Measurements from ENCODE around the gene ROR1.

The ROR1 gene

DNA sequence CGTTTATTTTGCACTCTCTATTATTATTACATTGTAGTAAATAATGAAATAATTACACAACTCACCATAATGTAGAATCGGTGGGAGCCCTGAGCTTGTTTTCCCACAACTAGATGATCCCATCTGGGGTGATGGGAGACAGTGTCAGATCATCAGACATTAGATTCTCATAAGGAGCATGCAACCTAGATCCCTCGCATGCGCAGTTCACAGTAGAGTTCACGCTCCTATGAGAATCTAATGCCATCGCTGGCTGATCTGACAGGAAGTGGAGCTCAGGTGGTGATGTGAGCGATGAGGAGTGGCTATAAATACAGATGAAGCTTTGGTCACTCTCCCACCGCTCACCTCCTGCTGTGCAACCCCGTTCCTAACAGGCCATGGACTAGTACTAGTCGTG lies 112.1 kb downstream of the ROR1 start:
- DNase-seq (ENCODE audit: low spot score): no peak

DNA sequence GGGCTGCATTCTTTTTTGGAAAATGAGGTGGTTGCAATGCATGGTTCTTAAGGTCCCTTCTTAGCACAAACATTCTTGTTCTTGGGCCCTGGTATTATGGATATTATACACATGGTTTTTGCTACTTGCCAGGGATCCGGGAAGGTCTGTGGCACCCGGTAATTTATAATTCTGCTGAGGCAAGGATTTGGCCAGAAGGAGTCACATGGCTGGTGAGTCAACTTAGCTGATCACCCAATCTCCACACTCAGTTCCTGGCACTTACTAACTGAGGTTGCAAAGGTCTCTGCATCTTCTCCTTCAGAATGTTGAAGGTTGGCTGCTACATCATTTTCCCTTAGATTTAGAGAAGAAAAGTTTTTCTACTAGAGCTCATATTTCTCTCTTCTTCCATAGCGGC lies 112.5 kb downstream of the ROR1 start:
- no peak for DNase-seq (ENCODE audit: low spot score)

DNA sequence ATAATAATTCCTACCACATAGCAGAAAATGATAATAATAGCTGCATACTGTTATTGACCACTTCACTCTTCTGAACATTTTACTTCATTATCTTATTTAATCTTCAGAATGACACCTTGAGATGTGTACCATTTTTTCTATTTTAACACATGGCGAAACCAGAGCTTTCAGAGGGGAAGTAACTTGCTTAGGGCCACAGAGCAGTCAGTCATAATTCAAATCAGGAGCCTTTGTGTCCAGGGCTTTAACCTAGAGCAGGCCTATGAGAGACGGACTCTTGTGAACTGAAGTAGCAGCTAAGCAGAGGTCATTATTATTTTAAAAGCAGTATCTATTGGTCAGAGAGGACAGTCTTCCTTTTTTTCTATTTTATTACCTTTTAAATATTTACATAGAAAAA lies 114.0 kb downstream of the ROR1 start:
- DNase-seq (ENCODE audit: low spot score): no peak

DNA sequence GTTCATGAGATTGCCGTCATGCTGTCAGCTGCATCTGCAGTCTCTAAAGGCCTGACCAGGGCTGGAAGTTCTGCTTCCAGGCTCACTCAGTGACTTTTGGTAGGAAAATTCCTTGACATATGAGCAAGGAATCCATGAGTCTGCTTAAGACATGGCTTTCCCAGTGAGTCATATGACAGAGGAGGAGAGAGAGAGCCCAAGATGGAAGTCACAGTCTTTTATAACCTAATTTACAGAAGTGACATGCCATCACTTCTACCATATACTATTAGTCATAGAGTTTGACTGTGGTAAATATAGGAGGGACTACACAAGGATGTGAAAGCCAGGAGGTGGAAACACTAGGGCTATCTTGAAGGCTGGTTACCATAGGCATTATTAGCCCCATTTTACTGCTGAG lies 115.2 kb downstream of the ROR1 start:
- peak; percentile 89 for DNase-seq (ENCODE audit: low spot score)

DNA sequence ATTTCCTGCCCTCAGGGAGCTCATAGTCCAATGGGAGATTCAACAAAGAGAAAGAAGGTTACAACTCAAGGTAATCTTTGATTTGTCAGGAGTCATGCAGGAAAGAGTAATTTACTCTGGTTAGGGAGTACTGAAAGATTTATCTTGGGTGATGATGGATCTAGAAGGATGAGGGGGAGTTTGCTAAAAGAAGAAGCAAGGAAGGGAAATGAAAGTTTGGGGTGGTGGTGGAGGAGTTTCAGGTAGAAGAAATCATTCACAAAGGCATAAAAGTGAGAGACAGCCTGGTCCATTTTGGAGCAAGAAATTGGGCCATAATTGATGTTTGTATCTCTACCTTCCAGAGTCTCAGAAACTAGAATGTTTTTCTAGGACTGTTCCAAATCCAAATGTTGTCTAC lies 116.7 kb downstream of the ROR1 start:
- DNase-seq (ENCODE audit: low spot score): no peak

DNA sequence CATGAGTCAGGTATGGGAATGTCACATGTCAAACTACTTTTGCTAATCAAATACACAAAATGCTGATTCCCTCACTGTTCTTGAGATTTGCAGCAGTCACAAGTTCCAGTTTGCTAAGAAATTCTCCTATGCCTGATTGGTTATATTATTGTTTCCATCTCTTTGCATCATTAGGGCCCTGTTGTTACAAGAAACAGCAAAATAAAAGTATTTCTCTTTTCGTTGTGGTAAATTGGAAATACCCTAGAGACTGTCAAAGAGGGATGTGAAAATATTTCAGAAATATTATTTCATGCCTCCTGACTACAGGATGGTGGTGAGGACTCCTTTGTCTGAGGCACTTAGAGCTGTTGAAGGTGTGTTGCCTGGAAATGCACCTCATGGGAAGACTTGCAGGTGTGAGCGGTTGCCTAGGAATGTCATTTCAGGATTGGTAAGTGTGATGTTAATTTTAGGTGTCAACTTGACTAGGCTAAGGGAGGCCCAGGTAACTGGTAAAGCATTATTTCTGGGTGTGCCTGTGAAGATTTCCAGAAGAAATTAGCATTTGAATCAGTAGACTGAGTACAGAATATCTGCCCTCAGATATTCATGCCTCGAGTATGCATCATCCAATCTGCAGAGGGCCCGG lies 117.4 kb downstream of the ROR1 start:
- DNase-seq (ENCODE audit: low spot score): peak; percentile 67

DNA sequence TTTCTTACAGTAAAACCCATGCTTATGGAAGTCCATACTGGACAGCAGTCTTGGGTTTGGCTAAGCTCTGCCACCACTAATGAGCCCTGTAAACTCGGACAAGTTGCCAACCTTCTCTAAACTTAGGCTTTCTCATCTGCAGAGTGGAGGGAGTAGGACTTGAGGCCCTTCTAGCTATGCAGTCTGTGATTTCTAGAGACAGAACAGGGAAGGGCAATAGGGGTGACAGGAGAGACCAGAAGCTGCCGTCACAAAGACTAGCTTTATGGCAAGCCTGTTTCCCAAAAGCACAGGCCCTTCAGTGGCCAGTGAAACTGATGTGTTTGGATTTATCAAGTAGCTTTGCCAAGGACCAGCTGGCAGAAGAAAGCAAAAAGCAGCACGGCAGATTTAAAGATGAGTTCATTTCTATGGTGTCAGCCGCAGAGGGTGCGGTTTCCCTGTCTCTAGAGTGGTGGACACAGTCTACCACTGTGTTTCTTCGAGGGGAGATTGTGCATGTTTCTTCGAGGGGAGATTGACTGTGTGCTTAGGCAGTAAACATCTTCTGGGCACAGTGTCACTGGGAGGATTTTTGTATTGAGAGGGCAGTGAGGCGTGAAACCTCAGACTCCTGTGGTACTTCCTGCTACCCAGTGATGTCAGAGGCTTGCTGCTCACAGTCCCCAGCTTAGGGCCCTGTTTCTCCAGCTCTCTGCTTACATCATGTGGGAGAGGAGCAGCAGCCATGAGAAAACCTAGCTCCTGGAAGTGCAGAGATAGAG lies 119.0 kb downstream of the ROR1 start:
- DNase-seq (ENCODE audit: low spot score): peak; percentile 94

DNA sequence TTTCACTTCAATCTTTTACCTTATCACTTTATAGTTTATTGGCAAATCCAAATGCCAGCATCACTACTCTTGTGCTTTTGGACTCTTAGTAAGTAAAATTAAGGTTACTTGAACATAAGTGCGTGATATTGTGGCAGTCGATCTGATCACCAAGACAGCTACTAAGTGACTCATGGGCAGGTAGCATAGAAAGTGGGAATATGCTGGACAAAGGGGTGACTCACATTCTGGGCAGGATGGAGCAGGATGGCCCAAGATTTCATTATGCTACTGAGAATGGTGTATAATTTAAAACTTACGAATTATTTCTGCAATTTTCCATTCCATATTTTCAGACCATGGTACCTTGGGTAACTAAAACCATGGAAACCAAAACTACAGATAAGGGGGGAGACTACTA lies 120.2 kb downstream of the ROR1 start:
- DNase-seq (ENCODE audit: low spot score): peak; percentile 84

DNA sequence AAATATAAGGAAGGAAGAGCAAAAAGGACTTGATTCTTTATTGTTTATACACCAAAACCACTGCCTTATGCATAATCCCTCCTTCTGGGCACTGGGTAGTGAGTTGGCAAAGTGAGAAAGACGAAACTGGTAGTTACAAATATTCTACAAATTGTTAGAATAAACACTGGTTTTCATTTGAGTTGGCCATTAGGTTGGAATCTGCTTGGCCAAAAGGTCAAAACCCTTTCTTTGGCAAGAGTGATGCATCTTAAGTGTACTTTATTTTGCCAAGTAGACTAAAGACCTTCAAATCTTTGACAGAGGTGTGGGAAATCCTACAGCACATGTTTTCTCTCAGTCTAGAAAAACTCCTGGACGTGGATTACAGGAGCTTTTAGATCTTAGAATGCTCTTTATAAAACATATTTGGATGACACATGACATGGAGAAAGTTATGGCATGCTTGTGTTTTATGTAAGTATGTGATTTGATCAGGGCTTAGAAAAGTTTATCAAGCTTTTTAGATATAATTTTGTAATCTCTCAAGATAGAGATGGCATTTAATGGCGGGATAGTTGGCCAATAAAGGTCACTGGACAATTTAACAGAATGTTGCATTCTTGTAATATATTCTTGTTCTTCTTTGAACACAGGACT lies 120.9 kb downstream of the ROR1 start:
- no peak for DNase-seq (ENCODE audit: low spot score)

DNA sequence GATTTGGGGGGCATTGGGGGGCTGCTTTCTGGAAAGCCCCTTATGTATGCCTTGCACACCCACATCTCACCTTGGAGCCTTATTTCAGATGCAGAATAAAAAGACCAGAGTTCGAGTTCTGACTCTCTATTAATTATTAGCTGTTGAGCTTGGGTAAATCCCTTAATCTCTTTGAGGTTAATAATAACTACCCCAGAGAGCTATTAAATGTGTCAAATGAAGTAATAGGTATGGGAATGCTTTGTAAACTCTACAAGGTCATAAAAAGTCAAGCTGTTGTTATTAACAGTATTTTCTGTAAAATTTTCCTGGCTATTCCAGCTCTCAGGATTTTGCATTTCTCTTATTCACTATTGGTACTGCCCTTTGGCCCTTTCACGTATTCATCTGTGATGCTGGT lies 122.9 kb downstream of the ROR1 start:
- no peak for DNase-seq (ENCODE audit: low spot score)

DNA sequence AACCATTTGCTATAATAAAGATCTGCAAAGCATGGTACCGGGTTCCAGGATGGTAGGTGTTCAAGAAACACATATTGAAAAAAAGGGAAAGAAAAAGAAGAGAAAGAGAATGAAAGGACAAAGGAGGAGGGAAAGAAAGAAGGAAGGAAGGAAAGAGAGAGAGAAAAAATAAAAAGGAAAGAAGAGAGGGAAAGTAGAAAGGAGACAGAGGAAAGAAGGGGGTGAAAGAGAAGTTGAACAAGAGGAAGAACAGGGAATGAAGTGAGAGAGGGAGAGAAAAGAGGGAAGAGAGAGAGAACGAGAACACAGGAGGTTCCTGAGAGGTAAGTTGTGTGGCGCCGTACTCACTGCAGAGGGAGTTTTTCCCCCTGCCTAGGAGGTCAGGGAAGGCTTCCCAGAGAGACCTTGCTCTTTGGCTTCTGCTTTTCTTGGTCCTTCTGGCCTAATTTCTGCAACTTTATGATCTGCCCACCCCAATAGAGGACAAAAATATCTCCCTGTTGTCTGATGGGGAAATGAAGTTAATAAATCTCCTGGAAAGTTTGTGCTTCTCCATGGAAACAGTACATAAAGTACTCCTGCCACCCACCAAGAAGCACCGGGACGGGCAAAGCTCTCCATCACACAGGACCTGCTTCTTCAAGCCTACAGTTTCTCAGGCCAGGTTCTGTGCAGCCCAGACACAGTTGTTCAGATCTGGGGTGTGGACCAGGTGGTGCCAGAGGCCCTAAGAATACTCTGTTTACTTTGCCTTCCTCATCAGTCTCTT lies 124.8 kb downstream of the ROR1 start:
- no peak for DNase-seq (ENCODE audit: low spot score)

DNA sequence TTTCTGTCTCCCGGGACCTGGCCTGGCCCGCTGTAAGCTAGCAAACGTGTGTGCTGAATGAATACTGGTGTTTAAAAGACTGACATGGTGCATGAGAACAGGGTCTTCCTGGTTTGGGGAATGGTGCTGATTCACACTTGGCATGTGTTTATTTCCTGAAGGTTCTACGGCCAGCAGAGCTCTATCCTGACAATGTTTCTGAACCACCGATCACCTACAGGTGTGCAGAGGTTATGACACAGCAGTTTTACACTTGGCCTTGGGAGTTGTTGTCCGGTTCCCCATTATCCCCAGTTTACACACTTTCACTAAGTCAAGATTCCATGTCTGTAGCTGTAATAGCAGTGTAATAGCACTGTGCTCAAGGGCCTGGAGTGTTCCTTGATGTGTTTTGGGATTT lies 127.3 kb downstream of the ROR1 start:
- DNase-seq (ENCODE audit: low spot score): peak; percentile 20

DNA sequence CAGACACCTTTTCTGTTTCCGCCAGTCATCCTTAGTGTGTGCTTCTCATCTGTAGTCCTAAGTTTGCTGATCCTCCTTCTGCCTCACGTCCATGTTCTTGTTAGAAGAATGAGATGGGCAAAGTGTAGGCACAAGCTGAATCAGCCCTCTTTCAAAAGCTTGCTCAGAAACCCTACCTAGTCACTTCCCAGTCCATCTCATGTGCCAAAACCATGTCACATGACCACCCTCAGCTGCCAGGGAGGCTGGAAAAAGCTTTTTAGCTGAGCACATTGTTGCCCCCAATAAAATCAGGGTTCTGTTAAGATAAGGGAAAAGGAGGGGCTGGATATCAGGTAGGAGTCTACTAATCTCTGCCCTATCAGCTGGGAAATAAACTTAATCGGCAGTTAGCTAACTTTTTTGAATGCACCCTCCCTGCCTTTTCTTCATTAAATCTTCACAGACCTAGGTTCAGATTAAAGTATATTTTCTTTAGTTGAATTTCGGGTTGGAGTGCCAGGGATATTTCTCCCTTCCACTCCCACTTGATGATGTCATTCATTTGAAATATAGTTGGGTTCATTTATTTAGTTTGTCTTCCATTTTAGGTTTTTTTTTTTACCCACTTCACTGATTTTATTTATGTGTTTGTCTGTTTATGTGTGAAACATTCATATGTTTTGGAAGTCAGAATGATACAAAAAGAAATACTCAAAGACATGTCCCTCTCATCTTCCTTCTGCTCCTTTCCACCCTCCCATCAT lies 129.2 kb downstream of the ROR1 start:
- peak; percentile 40 for DNase-seq (ENCODE audit: low spot score)

DNA sequence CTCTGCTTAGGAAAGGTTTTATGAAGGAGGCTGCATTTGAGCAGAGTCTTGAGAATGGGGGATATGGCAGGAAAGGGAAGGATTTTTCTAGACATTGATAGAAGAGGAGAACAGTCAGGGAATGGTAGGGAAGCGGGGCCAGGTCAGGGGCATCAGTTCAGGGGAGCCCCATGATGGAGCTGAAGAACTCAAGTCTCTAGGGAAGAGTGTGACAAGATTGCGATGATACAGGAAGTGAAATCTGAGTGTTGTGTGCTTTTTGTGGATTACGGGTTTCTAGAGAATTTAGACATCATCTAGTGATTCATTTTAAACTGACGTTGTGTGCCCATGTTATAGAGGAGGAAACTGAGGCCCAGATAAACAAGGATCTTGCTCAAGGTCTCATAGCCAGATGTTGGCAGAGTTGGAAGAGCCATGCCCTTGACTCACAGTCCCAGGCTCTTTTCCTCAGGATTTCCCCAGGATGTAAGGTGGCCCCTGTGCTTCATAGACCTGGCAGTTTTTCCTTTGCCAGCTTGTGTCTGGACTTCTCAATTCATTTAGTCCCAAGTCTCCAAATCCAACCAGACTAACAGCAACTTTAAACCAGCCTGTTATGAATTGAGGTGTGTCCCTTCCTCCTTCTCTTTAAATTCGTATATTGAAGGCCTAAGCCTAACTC lies 130.3 kb downstream of the ROR1 start:
- DNase-seq (ENCODE audit: low spot score): no peak

DNA sequence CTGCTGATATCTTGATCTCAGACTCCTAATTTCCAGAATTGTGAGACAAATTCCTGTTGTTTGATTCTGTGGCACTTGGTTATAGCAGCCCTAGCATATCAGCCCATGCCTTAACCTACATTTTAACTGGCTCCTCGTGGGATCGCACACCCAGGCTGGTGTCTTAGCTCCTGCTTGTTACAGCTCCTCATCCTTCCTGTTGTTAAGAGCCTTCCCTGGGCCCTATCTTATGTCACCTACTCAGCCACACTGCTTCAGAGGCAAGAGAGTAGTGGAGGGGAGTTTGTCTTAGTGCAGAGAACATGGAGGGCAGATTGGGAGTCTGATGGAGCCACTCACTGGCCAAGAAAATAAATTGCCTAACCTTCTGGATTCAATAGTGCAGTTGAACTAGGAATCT lies 131.0 kb downstream of the ROR1 start:
- no peak for DNase-seq (ENCODE audit: low spot score)

DNA sequence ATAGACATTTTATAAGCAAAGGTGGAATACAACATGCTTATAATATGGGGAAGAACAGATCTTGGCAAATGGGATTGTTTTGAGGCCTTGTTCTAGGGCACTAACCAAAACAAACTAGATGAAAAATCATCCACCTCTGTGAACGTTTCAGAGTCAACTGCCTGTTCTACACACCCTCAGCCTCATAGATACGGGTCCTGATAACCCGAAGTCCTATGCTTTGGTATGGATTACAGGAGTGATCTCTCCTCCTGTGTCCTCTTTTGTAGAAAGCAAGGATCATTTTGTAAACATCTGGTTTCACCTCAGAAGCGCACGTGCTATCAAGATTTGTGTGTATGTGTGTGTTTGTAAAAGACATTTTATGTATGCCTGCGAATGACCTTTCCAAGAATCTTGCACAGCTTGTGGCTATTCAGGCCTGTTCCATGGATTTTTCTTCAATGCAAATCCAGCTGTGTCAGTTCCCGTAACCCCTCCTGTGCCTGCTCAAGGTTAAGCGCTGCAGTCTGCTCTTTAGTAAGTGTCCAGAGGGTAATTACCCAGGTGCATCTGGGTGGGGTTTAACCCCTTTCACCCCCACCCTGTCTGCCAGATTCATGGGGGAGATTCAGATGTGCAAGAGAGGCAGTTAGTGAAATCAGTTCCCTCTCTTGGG lies 132.4 kb downstream of the ROR1 start:
- no peak for DNase-seq (ENCODE audit: low spot score)

DNA sequence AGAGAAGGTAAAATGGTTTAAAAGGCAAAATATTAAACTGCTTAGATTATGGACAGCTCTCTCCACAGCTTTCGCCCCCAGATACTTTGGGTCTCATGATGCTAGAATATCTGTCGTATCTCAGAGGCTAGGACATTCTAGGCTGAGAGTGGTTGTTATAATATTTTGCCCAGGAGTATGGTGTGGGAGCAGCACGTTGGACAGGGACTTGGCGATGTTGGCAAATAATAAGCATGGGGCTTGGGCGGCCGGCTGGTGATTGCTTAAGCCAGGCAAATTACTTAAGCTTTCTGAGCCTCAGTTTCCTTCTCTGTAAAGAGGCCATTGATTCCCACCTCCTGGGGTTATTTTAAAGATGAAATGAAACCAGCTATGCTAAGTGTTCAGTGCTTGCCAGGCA lies 133.2 kb downstream of the ROR1 start:
- no peak for DNase-seq (ENCODE audit: low spot score)

DNA sequence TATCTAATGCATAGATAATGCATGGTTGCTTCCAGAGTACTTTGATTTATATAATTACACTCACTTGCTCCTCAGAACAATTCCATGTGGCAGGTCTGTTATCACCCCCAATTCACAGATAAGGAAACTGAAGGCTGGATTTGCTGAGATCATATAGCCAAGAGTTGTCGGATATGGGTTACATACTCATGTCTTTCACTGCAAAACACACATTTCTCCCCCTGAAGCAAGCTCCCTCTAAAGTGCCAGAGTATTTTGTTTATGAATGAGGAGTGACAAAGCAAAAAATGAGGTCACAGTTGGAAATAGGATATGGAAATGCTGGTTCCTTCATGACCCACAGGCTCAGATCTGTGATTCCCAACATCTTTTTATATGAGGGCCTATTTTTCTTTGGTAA lies 134.2 kb downstream of the ROR1 start:
- DNase-seq (ENCODE audit: low spot score): no peak

DNA sequence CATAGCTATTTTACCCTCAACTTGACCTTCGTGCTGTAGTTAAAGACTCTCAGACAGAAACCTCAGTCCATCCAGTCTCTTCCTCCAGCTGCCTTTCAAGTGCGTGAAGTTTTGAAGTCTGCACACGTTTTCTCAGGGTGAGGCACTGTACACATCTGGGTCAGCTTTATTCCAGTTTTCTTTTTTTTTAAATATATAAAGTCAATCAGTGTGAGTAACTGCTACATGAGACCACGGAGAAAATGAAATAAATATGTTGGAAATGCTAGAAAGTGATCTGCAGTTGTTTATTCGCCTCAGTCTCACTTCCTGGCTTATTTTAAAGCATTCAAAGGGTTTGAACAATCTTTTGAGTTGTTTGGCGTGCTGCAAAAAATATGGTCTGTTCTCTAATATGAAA lies 135.7 kb downstream of the ROR1 start:
- no peak for DNase-seq (ENCODE audit: low spot score)

DNA sequence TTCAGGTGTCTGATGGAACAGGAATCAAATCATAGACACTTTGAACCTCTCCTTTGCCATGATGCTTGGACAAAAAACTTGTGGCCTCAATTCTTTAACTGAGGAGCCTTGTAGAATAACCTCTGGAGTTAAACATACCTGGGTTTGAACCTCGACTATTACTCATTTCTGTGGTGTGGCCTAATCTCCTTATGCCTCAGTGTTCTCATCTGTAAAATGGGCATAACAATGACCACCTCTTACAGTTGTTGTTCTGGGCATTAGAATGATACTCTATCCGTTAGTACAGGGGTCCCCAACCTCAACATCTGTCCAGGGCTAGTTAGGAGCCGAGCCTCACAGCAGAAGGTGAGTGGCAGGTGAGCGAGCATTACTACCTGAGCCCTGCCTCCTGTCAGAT lies 137.2 kb downstream of the ROR1 start:
- DNase-seq (ENCODE audit: low spot score): no peak

DNA sequence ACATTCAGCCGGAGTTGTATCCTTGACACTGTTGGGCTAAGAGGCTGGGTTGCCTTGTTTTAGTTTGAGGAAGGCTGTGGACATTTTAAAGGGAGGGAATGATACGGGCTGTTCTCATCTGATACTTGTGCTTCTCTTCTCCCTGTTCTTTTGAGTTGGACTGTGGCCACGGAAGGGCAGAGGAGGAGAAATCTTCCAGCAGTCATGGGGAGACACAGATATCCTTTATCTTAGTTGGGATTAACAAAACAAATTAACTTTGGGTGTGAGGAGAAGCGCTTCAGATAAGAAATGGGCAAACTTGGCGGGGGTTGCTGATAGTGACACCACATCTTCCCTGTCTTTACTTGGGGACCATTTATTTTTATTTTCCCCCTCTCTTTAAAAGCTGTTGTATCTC lies 138.8 kb downstream of the ROR1 start:
- DNase-seq (ENCODE audit: low spot score): no peak
